C4-2B (cell line): ENCODE results near the gene KCNK1.

Experiments used
- ZFX ChIP-seq: fragments of 450-650 bp; IDR thresholded peaks from 2 replicates; pipeline ENCODE4 v1.6.1; 2017
- TF ChIP-seq, protein P1 (sequence below): fragments of 450-650 bp; conservative IDR thresholded peaks from 2 replicates; pipeline ENCODE4 v1.5.1; 2017; ENCODE audit warnings: mild to moderate bottlenecking

DNA sequence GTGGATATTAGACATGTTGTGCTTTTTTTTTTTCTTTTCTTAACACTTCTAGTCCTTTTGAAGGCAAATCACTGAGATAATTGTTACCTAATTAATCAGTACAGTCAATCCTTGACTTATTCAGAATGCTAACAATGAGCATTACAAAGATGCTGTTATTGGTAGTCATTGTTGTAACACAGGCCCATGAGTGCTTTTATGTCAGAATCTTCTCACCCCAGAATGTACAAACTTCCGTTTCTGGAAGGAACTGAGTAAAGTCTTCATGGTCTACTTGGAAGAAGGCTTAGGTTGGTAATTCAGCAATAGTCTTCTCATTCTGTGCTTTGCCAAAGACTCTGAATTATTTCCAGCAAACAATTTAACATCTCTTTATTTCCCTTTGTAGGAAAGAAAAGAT is 3.1 kb downstream of the KCNK1 start:
- TF ChIP-seq, protein P1, sequence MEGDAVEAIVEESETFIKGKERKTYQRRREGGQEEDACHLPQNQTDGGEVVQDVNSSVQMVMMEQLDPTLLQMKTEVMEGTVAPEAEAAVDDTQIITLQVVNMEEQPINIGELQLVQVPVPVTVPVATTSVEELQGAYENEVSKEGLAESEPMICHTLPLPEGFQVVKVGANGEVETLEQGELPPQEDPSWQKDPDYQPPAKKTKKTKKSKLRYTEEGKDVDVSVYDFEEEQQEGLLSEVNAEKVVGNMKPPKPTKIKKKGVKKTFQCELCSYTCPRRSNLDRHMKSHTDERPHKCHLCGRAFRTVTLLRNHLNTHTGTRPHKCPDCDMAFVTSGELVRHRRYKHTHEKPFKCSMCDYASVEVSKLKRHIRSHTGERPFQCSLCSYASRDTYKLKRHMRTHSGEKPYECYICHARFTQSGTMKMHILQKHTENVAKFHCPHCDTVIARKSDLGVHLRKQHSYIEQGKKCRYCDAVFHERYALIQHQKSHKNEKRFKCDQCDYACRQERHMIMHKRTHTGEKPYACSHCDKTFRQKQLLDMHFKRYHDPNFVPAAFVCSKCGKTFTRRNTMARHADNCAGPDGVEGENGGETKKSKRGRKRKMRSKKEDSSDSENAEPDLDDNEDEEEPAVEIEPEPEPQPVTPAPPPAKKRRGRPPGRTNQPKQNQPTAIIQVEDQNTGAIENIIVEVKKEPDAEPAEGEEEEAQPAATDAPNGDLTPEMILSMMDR, result no peak
- no peak for TF ChIP-seq ZFX
